Stimulated activated CD8-positive, alpha-beta memory T cell treated with anti-CD3 and anti-CD28 coated beads, Interleukin-12 subunit alpha, Interleukin-12 subunit beta, amount 100 ng/mL, for 24 hours (primary cell): ENCODE measurements around the gene CUEDC1.
"Not testable (repeated sequence)": the region's sequence is repeated elsewhere in the genome, so short reads cannot be mapped to it uniquely, and the experiment has no call there.

ENCODE experiments used
- DNase-seq: peaks from one replicate; pipeline ENCODE4 v3.0.0-alpha.2; 2020; ENCODE audit errors: extremely low read depth

Gene CUEDC1

DNA sequence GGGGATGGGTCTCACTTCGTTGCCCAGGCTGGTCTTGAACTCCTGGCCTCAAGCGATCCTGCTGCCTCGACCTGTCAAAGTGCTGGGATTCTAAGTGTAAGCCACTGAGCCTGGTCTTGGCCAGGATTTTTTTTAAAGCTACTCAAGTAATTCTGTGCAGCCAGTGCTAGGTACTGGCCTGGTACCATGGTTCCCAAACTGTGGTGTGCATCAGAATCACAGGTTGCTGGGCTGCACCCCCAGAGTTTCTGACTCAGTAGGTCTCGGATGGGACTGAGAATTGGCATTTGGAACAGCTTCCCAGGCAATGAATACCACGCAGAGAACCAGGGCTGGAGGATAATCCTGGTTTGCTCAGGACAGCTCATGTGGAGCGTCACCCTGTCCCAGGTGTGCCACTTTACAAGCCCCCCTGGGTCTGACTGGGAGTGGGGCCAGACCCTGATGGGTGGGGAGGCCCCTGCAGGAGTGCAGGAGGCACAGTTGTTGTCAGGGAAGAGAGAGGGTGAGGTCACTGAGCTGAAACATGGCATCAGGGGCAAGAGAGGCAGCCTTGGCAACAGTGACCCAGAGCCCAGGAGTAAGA is 94.7 kb downstream of the CUEDC1 start:
- DNase-seq = no peak

- no peak for DNase-seq
Measured at GRCh38 chr17:57859601-57860413, 95.4 kb downstream of the CUEDC1 start.

DNA sequence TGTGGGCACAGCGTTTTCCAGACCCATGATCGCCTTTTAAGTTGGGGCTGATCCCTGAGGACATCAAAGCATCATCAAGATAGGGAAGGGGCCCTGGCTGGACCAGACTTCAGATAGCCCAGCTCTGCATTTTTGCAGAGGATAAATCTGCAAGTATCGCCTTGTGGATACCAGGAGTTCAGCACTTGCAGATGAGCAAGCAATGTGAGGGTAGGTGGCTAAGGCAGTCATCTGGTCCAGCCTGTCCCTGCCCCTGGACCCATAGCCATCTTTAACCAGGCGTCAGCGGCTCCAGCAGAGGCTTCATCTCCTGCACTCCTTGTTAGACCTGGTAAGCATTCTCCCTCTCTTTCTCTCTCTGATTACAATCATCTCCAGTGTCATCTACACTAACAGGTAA is 96.4 kb downstream of the CUEDC1 start:
- DNase-seq = no peak

GRCh38 chr17:57856792-57857620 is 98.2 kb downstream of the CUEDC1 start:
- no peak for DNase-seq

- no peak for DNase-seq
Measured at GRCh38 chr17:57855391-57856035, 99.7 kb downstream of the CUEDC1 start.

DNA sequence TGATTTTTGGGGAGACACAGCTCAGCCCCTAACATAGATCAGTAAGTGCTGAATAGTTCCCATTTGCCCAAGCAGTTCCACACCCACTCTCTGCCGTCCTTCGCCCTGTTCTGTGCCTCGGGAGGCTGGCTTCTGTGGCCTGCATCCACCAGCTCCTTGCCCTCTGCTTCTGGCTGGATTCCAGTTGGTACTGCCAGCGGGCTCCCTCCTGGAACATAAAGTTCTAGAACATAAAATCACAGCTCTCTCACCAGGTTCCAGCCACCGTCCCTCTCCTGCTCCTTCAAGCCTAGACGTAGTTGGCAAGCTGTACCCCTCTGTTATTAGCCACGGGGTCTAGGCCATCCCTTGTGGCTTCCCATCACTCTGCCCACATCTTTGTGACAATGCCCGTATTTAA is 101.5 kb downstream of the CUEDC1 start:
- DNase-seq = no peak

- no peak for DNase-seq
Measured at GRCh38 chr17:57852955-57853328, 102.3 kb downstream of the CUEDC1 start.

- no peak for DNase-seq
Measured at GRCh38 chr17:57852092-57852954, 102.9 kb downstream of the CUEDC1 start.

- peak; percentile 92 for DNase-seq
Measured at GRCh38 chr17:57849874-57850754, 105.1 kb downstream of the CUEDC1 start, which contains the start of gene MRPS23. Gene MRPS23 (minus strand): TSS chr17:57850044. CDS start chr17:57850010, 34 bp downstream.

DNA sequence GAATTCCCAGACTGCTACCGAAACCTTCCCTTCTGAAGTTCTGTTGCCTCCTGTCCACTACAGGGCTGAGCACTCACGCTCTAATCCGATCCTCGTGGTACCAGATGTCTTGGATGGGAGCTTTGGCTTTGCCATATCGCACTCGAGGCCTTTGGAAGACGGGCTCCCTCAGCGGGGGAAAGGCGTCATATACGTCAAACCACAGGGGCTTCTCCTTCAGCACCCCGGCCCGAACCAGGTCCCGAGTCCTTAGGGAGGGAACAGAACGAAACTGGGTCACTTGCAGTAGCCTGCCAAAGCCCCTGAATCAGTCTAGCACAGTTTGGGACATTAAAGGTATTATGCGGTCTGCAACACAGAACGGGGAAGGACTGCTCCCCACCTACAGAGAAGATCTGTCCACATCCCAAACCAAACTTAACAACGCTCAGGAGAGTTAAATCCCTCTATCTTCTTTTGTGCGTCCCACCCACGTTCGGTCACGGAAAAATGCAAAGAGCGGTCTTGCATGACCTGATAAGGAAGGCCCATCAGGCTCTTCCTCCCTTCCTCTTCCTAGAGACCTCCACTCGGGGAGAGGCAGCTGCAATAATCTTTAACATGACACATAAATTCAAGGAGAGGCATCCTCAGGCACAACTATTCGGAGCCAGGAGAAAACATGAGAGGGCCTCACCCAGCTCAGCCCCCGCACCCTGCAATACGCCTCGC is 105.9 kb downstream of the CUEDC1 start:
- DNase-seq = no peak

GRCh38 chr17:57846056-57846945 is 108.9 kb downstream of the CUEDC1 start:
- DNase-seq = not testable (repeated sequence)

- no peak for DNase-seq
Measured at GRCh38 chr17:57842280-57842679, 112.9 kb downstream of the CUEDC1 start.

- DNase-seq = no peak
Measured at GRCh38 chr17:57839571-57839923, 115.7 kb downstream of the CUEDC1 start.

DNA sequence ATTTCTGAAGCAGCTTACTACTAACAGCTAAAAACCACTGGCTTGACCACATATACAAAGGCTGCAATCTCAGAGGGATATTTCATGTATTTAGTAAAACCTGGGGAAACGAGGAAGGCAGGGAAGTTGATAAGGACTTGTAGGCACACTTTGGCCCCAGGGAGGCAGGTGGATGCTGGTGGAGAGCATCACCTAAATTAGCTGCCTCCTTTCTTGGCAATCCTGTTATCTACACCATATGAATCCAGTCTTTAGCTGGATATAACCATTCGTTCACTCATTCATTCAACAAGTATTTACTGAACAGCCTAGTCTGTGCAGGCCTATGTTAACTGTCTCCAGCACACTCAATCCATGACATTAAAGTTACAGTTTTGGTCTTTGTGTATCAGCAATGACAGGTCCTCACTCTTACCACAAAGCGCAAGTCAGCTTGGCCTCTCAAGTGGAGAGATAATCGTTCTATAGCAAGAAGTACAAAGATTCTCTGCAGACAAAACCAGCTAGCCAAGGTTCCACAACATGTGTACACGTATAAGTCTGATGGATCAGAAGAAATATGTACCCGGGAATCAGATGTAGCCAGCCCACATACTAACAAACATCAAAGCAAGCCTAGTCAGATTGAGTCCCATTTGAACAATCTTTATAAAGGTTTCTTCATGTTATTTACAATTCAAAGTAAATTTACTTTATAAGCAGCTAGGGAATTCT is 116.2 kb downstream of the CUEDC1 start:
- DNase-seq = no peak

- DNase-seq = no peak
Measured at GRCh38 chr17:57838453-57838852, 116.8 kb downstream of the CUEDC1 start.

- no peak for DNase-seq
Measured at GRCh38 chr17:57835333-57835900, 119.8 kb downstream of the CUEDC1 start.

GRCh38 chr17:57834146-57834741 is 121.0 kb downstream of the CUEDC1 start:
- no peak for DNase-seq
